ENCODE data around the gene SH2D4B.

DNA sequence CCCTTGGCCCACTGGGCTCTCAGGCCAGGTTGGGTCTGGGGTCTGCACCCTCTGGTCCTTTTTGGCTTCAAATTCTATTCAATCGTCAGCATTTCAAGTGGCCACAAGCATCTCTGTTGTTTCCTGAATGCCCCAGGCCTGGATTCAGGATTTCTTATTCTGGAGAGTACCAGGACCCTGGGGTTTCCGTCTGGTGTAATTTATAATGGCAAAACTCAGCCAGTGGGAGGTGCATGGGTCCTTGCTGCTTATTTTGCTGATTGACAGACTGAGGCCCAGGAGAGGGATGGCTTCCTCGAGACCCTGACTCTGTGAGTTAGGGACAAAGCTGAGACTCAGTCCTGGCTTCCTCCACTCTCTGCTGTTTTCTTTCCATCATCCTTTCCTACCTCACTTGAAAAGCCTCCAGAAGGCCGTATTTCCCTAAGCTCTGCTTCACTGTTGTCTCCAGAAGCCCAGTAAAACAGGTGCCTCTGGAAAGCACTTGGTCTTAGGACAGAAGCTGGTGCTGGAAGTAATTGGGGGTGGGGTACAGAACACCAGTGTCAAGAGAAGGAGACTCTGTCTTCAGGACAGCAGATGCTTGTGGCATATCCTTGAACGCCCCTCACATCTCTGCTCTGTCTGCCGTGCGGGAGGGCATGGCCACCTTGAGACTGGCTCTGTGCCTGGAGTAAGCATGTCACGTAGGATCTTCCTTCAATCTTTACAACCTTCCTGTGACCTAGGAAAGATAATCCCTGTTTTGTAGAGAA is 39.4 kb upstream of the SH2D4B start:
- TF ChIP-seq, protein P1, sequence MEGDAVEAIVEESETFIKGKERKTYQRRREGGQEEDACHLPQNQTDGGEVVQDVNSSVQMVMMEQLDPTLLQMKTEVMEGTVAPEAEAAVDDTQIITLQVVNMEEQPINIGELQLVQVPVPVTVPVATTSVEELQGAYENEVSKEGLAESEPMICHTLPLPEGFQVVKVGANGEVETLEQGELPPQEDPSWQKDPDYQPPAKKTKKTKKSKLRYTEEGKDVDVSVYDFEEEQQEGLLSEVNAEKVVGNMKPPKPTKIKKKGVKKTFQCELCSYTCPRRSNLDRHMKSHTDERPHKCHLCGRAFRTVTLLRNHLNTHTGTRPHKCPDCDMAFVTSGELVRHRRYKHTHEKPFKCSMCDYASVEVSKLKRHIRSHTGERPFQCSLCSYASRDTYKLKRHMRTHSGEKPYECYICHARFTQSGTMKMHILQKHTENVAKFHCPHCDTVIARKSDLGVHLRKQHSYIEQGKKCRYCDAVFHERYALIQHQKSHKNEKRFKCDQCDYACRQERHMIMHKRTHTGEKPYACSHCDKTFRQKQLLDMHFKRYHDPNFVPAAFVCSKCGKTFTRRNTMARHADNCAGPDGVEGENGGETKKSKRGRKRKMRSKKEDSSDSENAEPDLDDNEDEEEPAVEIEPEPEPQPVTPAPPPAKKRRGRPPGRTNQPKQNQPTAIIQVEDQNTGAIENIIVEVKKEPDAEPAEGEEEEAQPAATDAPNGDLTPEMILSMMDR (IDR thresholded peaks at IDR 0.05 in 2 of 3, conservative IDR thresholded peaks at IDR 0.05 in 1 of 3; ENCODE audit: borderline replicate concordance in 1 of 3, insufficient read depth in 1 of 3, low read depth in 2 of 3, low read length in 2 of 3), result no peak
- TF ChIP-seq POLR2A (IDR thresholded peaks at IDR 0.05; ENCODE audit: borderline replicate concordance, extremely low read depth, insufficient read depth, insufficient read length), result no peak
